GM04503 (cell line): ENCODE measurements around the gene AGK.
A peak's percentile ranks its signal among the peaks of the same experiment; 100 is the strongest.

Source experiments
- DNase-seq: peaks from one replicate; pipeline ENCODE4 v3.0.0-alpha.2; 2012; ENCODE audit warnings: low read depth

The AGK gene

GRCh38 chr7:141551094-141551781 lies at the start of gene AGK:
Gene AGK, plus strand, starts transcription at chr7:141551410. Its CDS starts 4,057 bp downstream, at chr7:141555467.
- DNase-seq = no peak

- DNase-seq = no peak
These were observed 49.8 kb upstream of the AGK start for GRCh38 chr7:141501451-141501850.

GRCh38 chr7:141511316-141511675 lies 39.9 kb upstream of the AGK start:
- no peak for DNase-seq

- DNase-seq = no peak
These were observed 39.4 kb upstream of the AGK start for GRCh38 chr7:141511676-141512396.

GRCh38 chr7:141512597-141512996 lies 38.6 kb upstream of the AGK start:
- no peak for DNase-seq

- no peak for DNase-seq
These were observed 37.5 kb upstream of the AGK start for GRCh38 chr7:141513720-141514119.

GRCh38 chr7:141515941-141516340 lies 35.3 kb upstream of the AGK start:
- DNase-seq = no peak

GRCh38 chr7:141519623-141520022 lies 31.6 kb upstream of the AGK start:
- no peak for DNase-seq

- DNase-seq = no peak
These were observed 28.4 kb upstream of the AGK start for GRCh38 chr7:141522657-141523342.

- DNase-seq = no peak
These were observed 25.2 kb upstream of the AGK start for GRCh38 chr7:141525973-141526514.

- no peak for DNase-seq
These were observed 24.1 kb upstream of the AGK start for GRCh38 chr7:141527076-141527475.

GRCh38 chr7:141528399-141528798 lies 22.8 kb upstream of the AGK start:
- no peak for DNase-seq

- DNase-seq = peak; percentile 14
These were observed 17.9 kb upstream of the AGK start for GRCh38 chr7:141533149-141533949.

GRCh38 chr7:141534757-141535737 lies 16.2 kb upstream of the AGK start:
- no peak for DNase-seq

- DNase-seq = no peak
These were observed 13.3 kb upstream of the AGK start for GRCh38 chr7:141537906-141538305.

GRCh38 chr7:141541375-141541774 lies 9.8 kb upstream of the AGK start:
- no peak for DNase-seq

- DNase-seq = no peak
These were observed 6.4 kb upstream of the AGK start for GRCh38 chr7:141544831-141545230.

GRCh38 chr7:141549582-141549981 lies 1.6 kb upstream of the AGK start:
- no peak for DNase-seq

GRCh38 chr7:141550386-141551093 lies 670 bp upstream of the AGK start:
- no peak for DNase-seq

GRCh38 chr7:141551782-141552181 lies 572 bp downstream of the AGK start:
- DNase-seq = no peak
